Cardiac septum (tissue), 1 donor: ENCODE results near the gene FAM228B. TPM values are rescaled to one million over a fixed set of nuclear protein-coding genes. Genes with fewer than 3 reads are reported as not detected.
"Not testable (repeated sequence)": the region's sequence is repeated elsewhere in the genome, so short reads cannot be mapped to it uniquely, and the experiment has no call there.

Experiments used
- DNase-seq: peaks from one replicate; pipeline ENCODE4 v3.0.0-alpha.2; 2020; ENCODE audit warnings: low spot score
- intact Hi-C: fragments of 100-400 bp; cut with DNase I; formaldehyde crosslinking; loops from one replicate; pipeline ENCODE4 v1.14.0; 2022
- total RNA-seq: library from RNA; stranded (reverse); fragmentation: NEBNext Ultra II Directional; extraction: Animal tissue kit (Norgen Biotek cat#: 25700); gene quantifications from one replicate; pipeline ENCODE4 v1.2.1, GENCODE V29; 2021
- donor health status: DM: no; HTN: no; CAD: no.

The FAM228B gene
- total RNA-seq, 1 donor from 2014 or later, result 30.5 TPM

GRCh38 chr2:24095171-24095677 is 28.0 kb upstream of the FAM228B start:
- intact Hi-C loops, DNase-seq: not testable (repeated sequence)

GRCh38 chr2:24100732-24101131 is 22.5 kb upstream of the FAM228B start:
- intact Hi-C loops, DNase-seq: not testable (repeated sequence)

GRCh38 chr2:24101992-24102391 is 21.3 kb upstream of the FAM228B start:
- intact Hi-C loops, result no loop called here

GRCh38 chr2:24102677-24103076 is 20.6 kb upstream of the FAM228B start:
- no peak for DNase-seq
- intact Hi-C loops, result no loop called here

More at GRCh38 chr2:24101992-24102391, 21.3 kb upstream of the FAM228B start:
- no peak for DNase-seq

GRCh38 chr2:24104110-24104650 is 19.1 kb upstream of the FAM228B start:
- intact Hi-C loops, result no loop called here
- DNase-seq, result no peak

GRCh38 chr2:24104906-24105305 is 18.4 kb upstream of the FAM228B start:
- intact Hi-C loops, result no loop called here
- no peak for DNase-seq

GRCh38 chr2:24105816-24106215 is 17.5 kb upstream of the FAM228B start:
- no peak for DNase-seq
- intact Hi-C loops, result no loop called here

GRCh38 chr2:24106786-24107185 is 16.5 kb upstream of the FAM228B start:
- intact Hi-C loops, result no loop called here
- DNase-seq, result no peak

- intact Hi-C loops, result no loop called here
- no peak for DNase-seq
Observed at GRCh38 chr2:24107336-24107735, 15.9 kb upstream of the FAM228B start.

- intact Hi-C loops, DNase-seq: not testable (repeated sequence)
Observed at GRCh38 chr2:24109431-24109830, 13.8 kb upstream of the FAM228B start.

- intact Hi-C loops, result no loop called here
Observed at GRCh38 chr2:24110660-24111303, 12.5 kb upstream of the FAM228B start.

GRCh38 chr2:24111407-24111901 is 11.8 kb upstream of the FAM228B start:
- intact Hi-C loops, result no loop called here
- no peak for DNase-seq

More at GRCh38 chr2:24110660-24111303, 12.5 kb upstream of the FAM228B start:
- no peak for DNase-seq

GRCh38 chr2:24115057-24115456 is 8.2 kb upstream of the FAM228B start:
- DNase-seq, result no peak
- intact Hi-C loops, result no loop called here

GRCh38 chr2:24117902-24118301 is 5.4 kb upstream of the FAM228B start:
- intact Hi-C loops, result no loop called here
- DNase-seq, result no peak

- DNase-seq, result no peak
- intact Hi-C loops, result loop anchor here (5.0 kb wide), 1 partner anchor 179 kb away; the partner anchor contains the start of gene UBXN2A
Observed at GRCh38 chr2:24121066-24121465, 2.2 kb upstream of the FAM228B start.

GRCh38 chr2:24121469-24121868 is 1.8 kb upstream of the FAM228B start:
- no peak for DNase-seq

GRCh38 chr2:24122366-24123194 is 689 bp upstream of the FAM228B start:
- intact Hi-C loops, result loop anchor here (2.0 to 5.0 kb wide), 3 partner anchors 38 to 180 kb away; partner anchors contain the start of genes SF3B6, TP53I3 and UBXN2A
- DNase-seq, result no peak

More at GRCh38 chr2:24121469-24121868, 1.8 kb upstream of the FAM228B start:
- intact Hi-C loops, result loop anchor here (5.0 kb wide), 1 partner anchor 179 kb away; the partner anchor contains the start of gene UBXN2A

GRCh38 chr2:24123922-24124580 is 782 bp downstream of the FAM228B start:
- no peak for DNase-seq
- intact Hi-C loops, result loop anchor here (2.0 to 5.0 kb wide), 3 partner anchors 39 to 182 kb away; partner anchors contain the start of genes SF3B6, TP53I3 and UBXN2A

GRCh38 chr2:24125956-24126355 is 2.7 kb downstream of the FAM228B start:
- no peak for DNase-seq
- intact Hi-C loops, result no loop called here
